ENCODE data around the gene CCDC88C.

Gene CCDC88C

GRCh38 chr14:91303091-91303923, 114.3 kb downstream of the CCDC88C start:
- Histone ChIP-seq H3K27me3 (ENCODE audit: control insufficient read depth, insufficient read depth, low read length) (no peaks in the 10 kb centered on the region), H3K4me1 (ENCODE audit: control insufficient read depth, insufficient read depth, low read length) (no peaks in the 10 kb centered on the region), H3K9ac (ENCODE audit: low read length) (no peak overlapping the region), H3K27ac (ENCODE audit: low read depth, low read length) (no peak overlapping the region), H3K4me3 (ENCODE audit: low read length) (no peak overlapping the region), H3K36me3 (ENCODE audit: control insufficient read depth, insufficient read depth, low read length) (peaks cover 24% of the 10 kb centered on the region)

- no peaks in the 10 kb centered on the region for H3K4me1 ChIP-seq (ENCODE audit: control insufficient read depth, insufficient read depth, low read length)
- H3K36me3 ChIP-seq (ENCODE audit: control insufficient read depth, insufficient read depth, low read length) = peaks cover 15% of the 10 kb centered on the region
- H3K4me3 ChIP-seq (ENCODE audit: low read length) = no peak overlapping the region
- H3K27ac ChIP-seq (ENCODE audit: low read depth, low read length) = no peak overlapping the region
- no peaks in the 10 kb centered on the region for H3K27me3 ChIP-seq (ENCODE audit: control insufficient read depth, insufficient read depth, low read length)
- H3K9ac ChIP-seq (ENCODE audit: low read length) = no peak overlapping the region
Measured at GRCh38 chr14:91302391-91302790, 115.2 kb downstream of the CCDC88C start.

GRCh38 chr14:91300957-91301356, 116.7 kb downstream of the CCDC88C start:
- no peak overlapping the region for H3K27ac ChIP-seq (ENCODE audit: low read depth, low read length)
- H3K9ac ChIP-seq (ENCODE audit: low read length) = no peak overlapping the region
- H3K36me3 ChIP-seq (ENCODE audit: control insufficient read depth, insufficient read depth, low read length) = peaks cover 15% of the 10 kb centered on the region
- no peaks in the 10 kb centered on the region for H3K4me1 ChIP-seq (ENCODE audit: control insufficient read depth, insufficient read depth, low read length)
- no peaks in the 10 kb centered on the region for H3K27me3 ChIP-seq (ENCODE audit: control insufficient read depth, insufficient read depth, low read length)
- no peak overlapping the region for H3K4me3 ChIP-seq (ENCODE audit: low read length)

- H3K9ac ChIP-seq (ENCODE audit: low read length) = no peak overlapping the region
- no peak overlapping the region for H3K27ac ChIP-seq (ENCODE audit: low read depth, low read length)
- no peak overlapping the region for H3K4me3 ChIP-seq (ENCODE audit: low read length)
- no peaks in the 10 kb centered on the region for H3K27me3 ChIP-seq (ENCODE audit: control insufficient read depth, insufficient read depth, low read length)
- H3K4me1 ChIP-seq (ENCODE audit: control insufficient read depth, insufficient read depth, low read length) = no peaks in the 10 kb centered on the region
- H3K36me3 ChIP-seq (ENCODE audit: control insufficient read depth, insufficient read depth, low read length) = peaks cover 15% of the 10 kb centered on the region
Measured at GRCh38 chr14:91300283-91300895, 117.2 kb downstream of the CCDC88C start.

GRCh38 chr14:91299121-91300115, 118.2 kb downstream of the CCDC88C start:
- H3K27me3 ChIP-seq (ENCODE audit: control insufficient read depth, insufficient read depth, low read length) = no peaks in the 10 kb centered on the region
- no peaks in the 10 kb centered on the region for H3K4me1 ChIP-seq (ENCODE audit: control insufficient read depth, insufficient read depth, low read length)
- peaks cover 15% of the 10 kb centered on the region for H3K36me3 ChIP-seq (ENCODE audit: control insufficient read depth, insufficient read depth, low read length)
- H3K9ac ChIP-seq (ENCODE audit: low read length) = no peak overlapping the region
- no peak overlapping the region for H3K27ac ChIP-seq (ENCODE audit: low read depth, low read length)
- no peak overlapping the region for H3K4me3 ChIP-seq (ENCODE audit: low read length)

GRCh38 chr14:91298576-91298975, 119.0 kb downstream of the CCDC88C start:
- no peaks in the 10 kb centered on the region for H3K4me1 ChIP-seq (ENCODE audit: control insufficient read depth, insufficient read depth, low read length)
- H3K4me3 ChIP-seq (ENCODE audit: low read length) = no peak overlapping the region
- peak overlapping the region; percentile 28 for H3K27ac ChIP-seq (ENCODE audit: low read depth, low read length)
- no peak overlapping the region for H3K9ac ChIP-seq (ENCODE audit: low read length)
- no peaks in the 10 kb centered on the region for H3K27me3 ChIP-seq (ENCODE audit: control insufficient read depth, insufficient read depth, low read length)
- peaks cover 20% of the 10 kb centered on the region for H3K36me3 ChIP-seq (ENCODE audit: control insufficient read depth, insufficient read depth, low read length)

- Histone ChIP-seq H3K9ac (ENCODE audit: low read length) (no peak overlapping the region), H3K27ac (ENCODE audit: low read depth, low read length) (no peak overlapping the region), H3K4me3 (ENCODE audit: low read length) (no peak overlapping the region), H3K4me1 (ENCODE audit: control insufficient read depth, insufficient read depth, low read length) (no peaks in the 10 kb centered on the region), H3K27me3 (ENCODE audit: control insufficient read depth, insufficient read depth, low read length) (no peaks in the 10 kb centered on the region), H3K36me3 (ENCODE audit: control insufficient read depth, insufficient read depth, low read length) (peaks cover 25% of the 10 kb centered on the region)
Measured at GRCh38 chr14:91297081-91297711, 120.4 kb downstream of the CCDC88C start.

GRCh38 chr14:91295851-91296796, 121.5 kb downstream of the CCDC88C start:
- no peak overlapping the region for H3K4me3 ChIP-seq (ENCODE audit: low read length)

GRCh38 chr14:91295276-91295845, 122.3 kb downstream of the CCDC88C start:
- H3K9ac ChIP-seq (ENCODE audit: low read length) = no peak overlapping the region
- no peak overlapping the region for H3K4me3 ChIP-seq (ENCODE audit: low read length)
- H3K36me3 ChIP-seq (ENCODE audit: control insufficient read depth, insufficient read depth, low read length) = peaks cover 24% of the 10 kb centered on the region
- H3K4me1 ChIP-seq (ENCODE audit: control insufficient read depth, insufficient read depth, low read length) = no peaks in the 10 kb centered on the region
- no peak overlapping the region for H3K27ac ChIP-seq (ENCODE audit: low read depth, low read length)
- H3K27me3 ChIP-seq (ENCODE audit: control insufficient read depth, insufficient read depth, low read length) = no peaks in the 10 kb centered on the region

More at GRCh38 chr14:91295851-91296796, 121.5 kb downstream of the CCDC88C start:
- H3K27me3 ChIP-seq (ENCODE audit: control insufficient read depth, insufficient read depth, low read length) = no peaks in the 10 kb centered on the region
- peaks cover 26% of the 10 kb centered on the region for H3K36me3 ChIP-seq (ENCODE audit: control insufficient read depth, insufficient read depth, low read length)
- H3K27ac ChIP-seq (ENCODE audit: low read depth, low read length) = no peak overlapping the region
- no peaks in the 10 kb centered on the region for H3K4me1 ChIP-seq (ENCODE audit: control insufficient read depth, insufficient read depth, low read length)
- no peak overlapping the region for H3K9ac ChIP-seq (ENCODE audit: low read length)

GRCh38 chr14:91294153-91294552, 123.5 kb downstream of the CCDC88C start:
- Histone ChIP-seq H3K36me3 (ENCODE audit: control insufficient read depth, insufficient read depth, low read length) (peaks cover 24% of the 10 kb centered on the region), H3K27ac (ENCODE audit: low read depth, low read length) (no peak overlapping the region), H3K4me3 (ENCODE audit: low read length) (no peak overlapping the region), H3K4me1 (ENCODE audit: control insufficient read depth, insufficient read depth, low read length) (no peaks in the 10 kb centered on the region), H3K9ac (ENCODE audit: low read length) (no peak overlapping the region), H3K27me3 (ENCODE audit: control insufficient read depth, insufficient read depth, low read length) (no peaks in the 10 kb centered on the region)

- H3K27me3 ChIP-seq (ENCODE audit: control insufficient read depth, insufficient read depth, low read length) = no peaks in the 10 kb centered on the region
- H3K9ac ChIP-seq (ENCODE audit: low read length) = no peak overlapping the region
- no peaks in the 10 kb centered on the region for H3K4me1 ChIP-seq (ENCODE audit: control insufficient read depth, insufficient read depth, low read length)
- H3K4me3 ChIP-seq (ENCODE audit: low read length) = no peak overlapping the region
- H3K27ac ChIP-seq (ENCODE audit: low read depth, low read length) = no peak overlapping the region
- peaks cover 24% of the 10 kb centered on the region for H3K36me3 ChIP-seq (ENCODE audit: control insufficient read depth, insufficient read depth, low read length)
Measured at GRCh38 chr14:91293281-91293680, 124.3 kb downstream of the CCDC88C start.

Data from rectal smooth muscle tissue (tissue), 1 donor.